ENCODE results near the gene SNX17.

The SNX17 gene

DNA sequence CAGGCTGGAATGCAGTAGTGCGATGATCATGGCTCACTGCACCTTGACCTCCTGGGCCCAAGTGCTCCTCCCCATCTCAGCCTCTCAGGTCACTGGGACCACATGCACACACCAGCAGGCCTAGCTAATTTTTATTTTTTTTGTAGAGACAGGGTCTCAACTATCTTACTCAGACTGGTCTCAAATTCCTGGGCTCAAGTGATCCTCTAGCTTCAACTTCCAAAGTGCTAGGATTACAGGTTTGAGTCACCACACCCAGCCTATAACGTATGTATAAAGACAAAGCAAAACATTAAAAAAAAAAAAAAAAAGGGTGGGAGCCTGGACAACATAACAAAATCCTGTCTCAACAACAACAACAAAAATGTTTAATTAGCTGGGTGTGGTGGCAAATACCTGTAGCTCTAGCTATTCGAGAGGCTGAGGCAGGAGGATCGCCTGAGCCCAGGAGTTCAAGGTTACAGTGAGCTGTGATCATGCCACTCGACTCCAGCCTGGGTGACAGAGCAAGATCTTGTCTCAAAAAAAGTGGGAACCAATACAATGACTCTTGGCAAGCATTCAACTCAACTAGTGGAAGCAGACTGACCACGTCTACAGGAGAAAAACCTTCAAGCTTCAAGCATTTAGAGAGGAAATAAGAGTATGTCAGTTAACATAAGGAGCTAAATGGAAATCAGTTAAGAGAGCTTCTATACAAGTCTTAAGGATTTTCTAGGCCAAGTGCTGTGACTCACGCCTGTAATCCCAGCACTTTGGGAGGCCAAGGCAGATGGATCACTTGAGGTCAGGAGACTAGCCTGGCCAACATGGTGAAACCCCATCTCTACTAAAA, 16.4 kb upstream of the SNX17 start:
- Mint-ChIP-seq H3K27ac (peak overlapping the region; percentile 34), H3K9me3 (ENCODE audit: low read depth) (no peaks in the 10 kb centered on the region), H3K4me3 (peak overlapping the region; percentile 40), H3K27me3 (no peaks in the 10 kb centered on the region), H3K36me3 (peaks cover 2% of the 10 kb centered on the region), H3K4me1 (ENCODE audit: low read depth) (peaks cover 62% of the 10 kb centered on the region)

DNA sequence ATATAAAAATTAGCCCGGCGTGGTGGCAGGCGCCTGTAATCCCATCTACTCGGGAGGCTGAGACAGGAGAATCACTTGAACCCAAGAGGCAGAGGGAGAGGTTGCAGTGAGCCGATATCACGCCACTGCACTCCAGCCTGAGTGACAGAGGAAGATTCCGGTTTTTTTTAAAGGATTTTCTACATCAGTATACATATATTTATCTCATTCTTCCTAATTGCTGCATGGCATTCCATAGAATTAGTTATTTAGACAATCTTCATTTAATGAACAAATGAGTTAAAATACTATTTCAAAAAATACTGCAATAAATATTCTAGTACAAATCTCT, 15.9 kb upstream of the SNX17 start:
- no peak overlapping the region for H3K27ac Mint-ChIP-seq
- no peaks in the 10 kb centered on the region for H3K27me3 Mint-ChIP-seq
- peaks cover 60% of the 10 kb centered on the region for H3K4me1 Mint-ChIP-seq (ENCODE audit: low read depth)
- H3K36me3 Mint-ChIP-seq, result no peaks in the 10 kb centered on the region
- H3K9me3 Mint-ChIP-seq (ENCODE audit: low read depth), result no peaks in the 10 kb centered on the region
- peak overlapping the region; percentile 99 for H3K4me3 Mint-ChIP-seq

DNA sequence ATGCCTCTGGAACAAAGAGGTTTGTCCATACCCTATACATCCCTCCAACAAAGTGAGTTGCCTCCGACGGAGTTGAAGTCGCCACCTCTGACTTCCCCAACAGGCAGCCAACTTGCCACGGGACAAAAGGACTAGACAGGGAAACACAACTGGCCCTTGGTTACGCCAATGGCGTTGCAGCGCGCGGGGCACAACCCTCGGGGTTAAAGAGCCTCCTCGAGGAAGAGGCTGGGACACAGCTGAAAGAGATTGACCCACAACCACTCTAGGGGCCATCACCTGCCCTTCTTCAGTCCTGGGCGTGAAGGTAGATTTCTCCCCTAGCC, 14.4 kb upstream of the SNX17 start:
- H3K4me1 Mint-ChIP-seq (ENCODE audit: low read depth), result peaks cover 55% of the 10 kb centered on the region
- no peaks in the 10 kb centered on the region for H3K27me3 Mint-ChIP-seq
- no peaks in the 10 kb centered on the region for H3K36me3 Mint-ChIP-seq
- H3K27ac Mint-ChIP-seq, result peak overlapping the region; percentile 100
- H3K9me3 Mint-ChIP-seq (ENCODE audit: low read depth), result no peaks in the 10 kb centered on the region
- peak overlapping the region; percentile 99 for H3K4me3 Mint-ChIP-seq

DNA sequence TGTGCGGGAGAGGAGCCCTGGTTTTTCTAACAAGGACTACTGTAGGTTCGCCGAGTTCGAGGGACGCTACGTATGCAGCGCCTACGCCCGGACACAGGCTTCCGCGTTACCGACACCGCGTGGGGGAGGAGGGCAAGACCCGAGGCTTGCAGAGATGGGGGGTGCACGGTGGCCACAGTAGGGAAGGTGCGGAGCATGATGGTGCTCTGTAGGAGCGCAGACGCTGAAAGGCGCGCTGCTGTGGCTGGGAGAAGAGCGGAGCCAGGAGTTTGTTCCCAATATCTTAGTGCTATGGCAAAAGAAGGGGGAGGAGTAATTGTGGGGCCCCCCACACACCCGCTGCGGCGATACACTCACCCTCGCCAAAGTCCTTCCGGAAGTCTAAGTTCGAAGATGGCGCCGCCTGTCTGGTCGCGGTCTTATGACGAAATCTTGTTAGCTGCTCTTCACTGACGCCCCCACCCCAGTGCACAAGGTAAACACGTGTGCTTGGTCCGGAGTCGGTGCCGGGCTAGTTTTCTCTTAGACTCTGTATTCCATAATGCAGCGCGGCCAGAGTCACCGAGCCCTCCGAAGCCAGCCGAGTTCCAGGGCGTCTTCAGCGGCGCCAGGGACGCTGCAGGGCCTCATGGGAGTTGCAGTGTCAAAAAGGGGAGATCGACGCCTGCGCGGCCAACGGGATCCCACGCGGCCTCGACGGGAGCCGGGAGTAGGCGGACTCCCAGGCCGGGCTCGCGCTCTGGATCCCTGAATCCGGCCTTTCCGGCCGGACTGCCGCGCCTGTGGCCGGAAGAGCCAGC, 13.8 kb upstream of the SNX17 start, which contains the start of gene GTF3C2:
GTF3C2 (minus strand) TSS at position 383 of the 800 bp plus-strand sequence. CDS start 13,210 bp downstream, outside the sequence.
- Mint-ChIP-seq H3K4me3 (peak within 1 kb of the TSS; percentile 99), H3K36me3 (no peaks in the 10 kb centered on the region), H3K27me3 (no peaks in the 10 kb centered on the region), H3K4me1 (ENCODE audit: low read depth) (peaks cover 51% of the 10 kb centered on the region), H3K27ac (peak within 1 kb of the TSS; percentile 100), H3K9me3 (ENCODE audit: low read depth) (no peaks in the 10 kb centered on the region)

DNA sequence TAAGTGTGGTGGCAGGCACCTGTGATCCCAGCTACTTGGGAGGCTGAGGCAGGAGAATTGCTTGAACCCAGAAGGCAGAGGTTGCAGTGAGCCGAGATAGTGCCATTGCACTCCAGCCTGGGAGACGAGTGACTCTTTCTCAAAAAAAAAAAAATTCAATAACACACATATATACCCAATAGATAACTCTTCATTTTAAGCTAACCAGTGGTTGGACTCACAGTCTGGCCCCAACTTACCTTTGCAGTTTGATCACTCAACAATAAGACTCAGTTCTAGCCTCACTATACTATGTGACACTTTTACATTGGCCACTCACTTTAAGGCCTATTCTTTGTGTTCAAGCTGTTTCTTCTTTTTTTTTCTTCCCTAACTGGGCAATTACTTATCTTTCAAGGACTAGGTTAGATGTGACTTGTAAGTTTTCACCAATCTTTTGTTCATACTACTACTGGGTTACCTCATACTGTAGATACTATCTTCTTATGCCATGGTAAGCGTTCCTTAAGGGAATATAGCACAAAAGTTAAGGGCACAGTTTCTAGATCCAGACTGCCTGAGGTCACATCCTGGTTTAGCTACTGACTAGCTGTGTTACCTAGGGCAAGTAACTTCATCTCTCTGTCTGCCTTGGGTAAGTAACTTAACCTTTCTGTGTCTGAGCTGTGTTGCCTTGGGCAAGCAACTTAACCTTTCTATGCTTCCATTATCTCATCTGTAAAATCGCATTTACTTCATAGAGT, 7.6 kb upstream of the SNX17 start:
- Mint-ChIP-seq H3K27ac (peak overlapping the region; percentile 16), H3K9me3 (ENCODE audit: low read depth) (no peaks in the 10 kb centered on the region), H3K4me1 (ENCODE audit: low read depth) (peaks cover 10% of the 10 kb centered on the region), H3K27me3 (no peaks in the 10 kb centered on the region), H3K4me3 (no peak overlapping the region), H3K36me3 (peaks cover 3% of the 10 kb centered on the region)

DNA sequence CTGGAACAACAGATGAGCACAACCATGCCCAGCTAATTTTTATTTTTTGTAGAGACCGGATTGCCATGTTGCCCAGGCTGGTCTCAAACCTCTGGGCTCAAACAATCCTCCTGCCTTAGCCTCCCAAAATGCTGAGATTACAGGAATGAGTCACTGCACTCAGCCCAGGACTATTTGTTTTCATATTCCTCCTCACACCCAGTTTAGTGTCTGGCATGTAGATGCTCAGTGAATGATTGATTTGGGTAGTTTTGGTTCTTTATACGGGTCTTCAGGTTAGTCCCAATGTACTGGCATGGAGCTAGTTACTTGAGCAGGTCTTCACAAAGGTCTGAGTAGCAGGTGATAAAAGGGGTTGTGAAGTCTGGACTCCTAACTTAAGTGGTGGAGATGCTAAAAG, 6.5 kb upstream of the SNX17 start:
- peaks cover 10% of the 10 kb centered on the region for H3K4me1 Mint-ChIP-seq (ENCODE audit: low read depth)
- H3K36me3 Mint-ChIP-seq, result peaks cover 5% of the 10 kb centered on the region
- no peak overlapping the region for H3K27ac Mint-ChIP-seq
- no peak overlapping the region for H3K4me3 Mint-ChIP-seq
- no peaks in the 10 kb centered on the region for H3K27me3 Mint-ChIP-seq
- no peaks in the 10 kb centered on the region for H3K9me3 Mint-ChIP-seq (ENCODE audit: low read depth)

DNA sequence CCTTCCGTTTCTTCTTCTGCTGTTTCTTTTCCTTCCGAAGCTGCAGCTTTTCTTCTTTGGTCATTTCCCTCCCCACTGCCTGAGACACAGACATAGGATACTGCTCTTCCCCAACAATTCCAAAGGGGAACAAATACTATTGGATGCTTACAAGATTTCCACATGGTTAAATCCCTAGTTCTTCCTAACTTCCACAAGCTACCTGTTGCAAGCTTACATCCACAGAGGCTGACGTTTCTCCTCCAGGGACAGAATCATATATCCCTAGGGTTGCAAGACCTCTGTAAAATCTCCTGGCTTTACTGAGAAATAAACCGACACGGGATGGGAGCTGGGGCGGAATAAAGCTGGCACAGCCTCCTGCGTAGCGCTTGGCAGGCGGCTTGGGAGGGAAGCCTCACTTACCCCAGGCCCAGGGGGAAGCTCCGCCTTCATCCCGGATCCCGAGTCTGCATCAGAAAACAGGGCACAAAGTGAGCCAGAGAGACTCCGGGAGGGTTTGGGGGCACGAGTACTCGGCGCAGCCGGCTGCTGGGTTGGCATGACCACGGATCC, 868 bp upstream of the SNX17 start:
- Mint-ChIP-seq H3K36me3 (peaks cover 17% of the 10 kb centered on the region), H3K4me3 (peak overlapping the region; percentile 100), H3K27me3 (no peaks in the 10 kb centered on the region), H3K4me1 (ENCODE audit: low read depth) (peaks cover 36% of the 10 kb centered on the region), H3K27ac (peak overlapping the region; percentile 88), H3K9me3 (ENCODE audit: low read depth) (no peaks in the 10 kb centered on the region)

DNA sequence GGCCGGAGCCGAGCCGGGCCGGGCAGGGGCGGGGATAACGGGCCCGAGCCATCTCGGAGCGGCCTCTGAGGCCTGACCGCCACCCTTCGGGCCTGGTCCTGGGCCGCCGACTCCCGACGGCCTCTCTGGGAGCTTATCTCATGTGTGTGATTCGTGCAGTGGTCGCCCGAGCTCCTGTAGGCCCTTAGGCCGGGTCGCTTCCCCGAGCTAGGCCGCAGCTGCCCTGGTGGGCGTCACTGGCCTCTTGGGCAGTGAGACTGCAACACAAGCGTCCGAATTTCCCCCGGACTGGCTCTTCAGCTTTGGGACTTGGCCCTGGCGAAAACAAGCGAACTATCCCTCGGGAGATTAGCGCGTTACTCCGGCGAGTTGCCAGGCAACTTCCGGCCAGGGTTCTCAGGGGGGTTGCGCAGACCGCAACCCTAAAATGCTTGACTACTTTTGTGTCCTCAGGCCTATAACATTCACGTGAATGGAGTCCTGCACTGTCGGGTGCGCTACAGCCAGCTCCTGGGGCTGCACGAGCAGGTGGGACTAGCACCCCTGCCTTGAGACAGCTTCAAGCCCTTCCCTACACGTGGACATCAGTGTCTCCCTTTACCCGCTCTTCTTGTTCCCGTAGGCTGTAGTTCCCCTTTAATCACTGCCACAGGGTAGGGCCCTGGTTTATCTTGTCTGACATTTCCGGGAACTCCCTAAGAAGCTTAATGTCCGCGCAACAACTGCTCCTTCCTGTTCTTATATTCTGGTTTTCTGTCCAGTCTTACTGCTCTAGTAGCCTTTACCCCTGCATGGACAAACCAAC, 602 bp downstream of the SNX17 start:
- Mint-ChIP-seq H3K4me1 (ENCODE audit: low read depth) (peaks cover 38% of the 10 kb centered on the region), H3K27me3 (no peaks in the 10 kb centered on the region), H3K36me3 (peaks cover 17% of the 10 kb centered on the region), H3K4me3 (peak overlapping the region; percentile 100), H3K27ac (peak overlapping the region; percentile 99), H3K9me3 (ENCODE audit: low read depth) (no peaks in the 10 kb centered on the region)

DNA sequence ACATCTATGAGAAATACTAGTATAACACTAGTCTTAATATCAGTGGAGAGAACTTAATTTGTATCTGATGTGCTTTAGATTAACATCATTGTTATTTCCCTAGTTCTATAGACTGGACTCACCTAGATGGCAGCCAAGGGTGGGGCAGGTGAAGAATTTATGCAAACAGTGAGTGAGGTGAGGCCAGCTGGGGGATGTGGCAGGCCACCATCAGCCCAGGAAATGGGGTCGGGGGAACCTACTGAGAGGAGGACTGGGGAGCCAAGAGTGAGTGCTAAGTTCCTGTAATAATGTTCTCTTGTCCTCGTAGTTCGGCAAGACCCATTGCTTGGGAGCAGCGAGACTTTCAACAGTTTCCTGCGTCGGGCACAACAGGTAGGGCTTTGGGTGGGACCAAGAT, 2.5 kb downstream of the SNX17 start:
- H3K27ac Mint-ChIP-seq, result peak overlapping the region; percentile 99
- H3K36me3 Mint-ChIP-seq, result peaks cover 17% of the 10 kb centered on the region
- peaks cover 35% of the 10 kb centered on the region for H3K4me1 Mint-ChIP-seq (ENCODE audit: low read depth)
- H3K27me3 Mint-ChIP-seq, result no peaks in the 10 kb centered on the region
- H3K9me3 Mint-ChIP-seq (ENCODE audit: low read depth), result no peaks in the 10 kb centered on the region
- H3K4me3 Mint-ChIP-seq, result peak overlapping the region; percentile 100

DNA sequence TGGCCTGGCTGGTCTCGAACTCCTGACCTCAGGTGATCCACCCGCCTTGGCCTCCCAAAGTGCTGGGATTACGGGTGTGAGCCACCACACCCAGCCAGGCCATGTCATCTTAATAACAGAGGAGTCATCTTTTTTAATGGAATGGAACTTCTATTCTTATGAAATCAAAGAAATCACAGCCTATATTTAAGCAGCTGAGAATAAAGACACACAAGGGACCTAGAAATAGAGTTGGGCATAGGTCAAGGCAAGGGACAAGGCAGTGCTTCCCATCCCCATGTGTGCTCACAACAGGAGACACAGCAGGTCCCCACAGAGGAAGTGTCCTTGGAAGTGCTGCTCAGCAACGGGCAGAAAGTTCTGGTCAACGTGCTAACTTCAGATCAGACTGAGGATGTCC, 3.2 kb downstream of the SNX17 start:
- Mint-ChIP-seq H3K36me3 (peaks cover 15% of the 10 kb centered on the region), H3K27ac (no peak overlapping the region), H3K9me3 (ENCODE audit: low read depth) (no peaks in the 10 kb centered on the region), H3K27me3 (no peaks in the 10 kb centered on the region), H3K4me1 (ENCODE audit: low read depth) (peaks cover 30% of the 10 kb centered on the region), H3K4me3 (no peak overlapping the region)

DNA sequence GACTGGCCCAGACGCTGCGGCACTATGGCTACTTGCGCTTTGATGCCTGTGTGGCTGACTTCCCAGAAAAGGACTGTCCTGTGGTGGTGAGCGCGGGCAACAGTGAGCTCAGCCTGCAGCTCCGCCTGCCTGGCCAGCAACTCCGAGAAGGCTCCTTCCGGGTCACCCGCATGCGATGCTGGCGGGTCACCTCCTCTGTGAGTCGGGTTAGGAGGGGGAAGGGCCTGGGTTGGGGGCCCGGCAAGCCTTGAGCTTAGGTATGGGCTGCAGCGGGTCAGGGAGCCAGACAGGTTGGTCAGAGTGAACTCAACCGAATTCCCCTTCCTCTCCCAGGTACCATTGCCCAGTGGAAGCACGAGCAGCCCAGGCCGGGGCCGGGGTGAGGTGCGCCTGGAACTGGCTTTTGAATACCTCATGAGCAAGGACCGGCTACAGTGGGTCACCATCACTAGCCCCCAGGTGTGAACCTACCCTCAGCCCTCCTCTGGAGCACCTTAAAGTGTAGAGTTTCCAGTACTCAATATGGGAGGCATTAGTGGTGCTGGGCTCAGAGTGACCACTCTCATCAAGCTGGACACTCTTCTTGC, 5.2 kb downstream of the SNX17 start:
- Mint-ChIP-seq H3K4me3 (no peak overlapping the region), H3K27me3 (no peaks in the 10 kb centered on the region), H3K27ac (no peak overlapping the region), H3K9me3 (ENCODE audit: low read depth) (no peaks in the 10 kb centered on the region), H3K36me3 (peaks cover 8% of the 10 kb centered on the region), H3K4me1 (ENCODE audit: low read depth) (peaks cover 30% of the 10 kb centered on the region)

DNA sequence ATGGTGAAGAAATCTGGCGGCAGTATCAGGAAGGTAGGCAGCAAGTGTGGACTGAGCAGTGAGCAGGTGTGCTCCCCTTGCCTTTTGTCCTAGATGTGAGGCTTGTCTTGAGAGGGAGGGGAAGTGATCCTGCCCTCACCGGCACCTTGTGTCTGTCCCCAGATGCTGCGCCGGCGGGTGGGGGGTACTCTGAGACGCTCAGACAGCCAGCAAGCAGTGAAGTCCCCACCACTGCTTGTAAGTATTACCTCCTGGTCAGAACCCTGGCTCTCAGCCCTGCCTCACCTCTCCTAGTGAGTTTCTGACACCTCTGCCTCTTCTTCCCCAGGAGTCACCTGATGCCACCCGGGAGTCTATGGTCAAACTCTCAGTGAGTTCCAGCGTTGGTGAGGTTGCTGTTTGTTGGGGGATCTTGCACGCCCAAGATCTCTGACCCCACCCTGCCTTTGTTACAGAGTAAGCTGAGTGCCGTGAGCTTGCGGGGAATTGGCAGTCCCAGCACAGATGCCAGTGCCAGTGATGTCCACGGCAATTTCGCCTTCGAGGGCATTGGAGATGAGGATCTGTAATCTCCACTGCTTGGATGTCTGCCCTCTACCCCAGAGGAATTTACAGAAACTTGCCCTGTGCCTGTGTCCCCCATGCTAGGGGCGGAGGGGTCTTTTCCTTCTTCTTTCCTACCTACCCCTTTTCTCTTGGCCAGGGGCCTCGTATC, 5.9 kb downstream of the SNX17 start:
- Mint-ChIP-seq H3K36me3 (peaks cover 5% of the 10 kb centered on the region), H3K27me3 (no peaks in the 10 kb centered on the region), H3K9me3 (ENCODE audit: low read depth) (no peaks in the 10 kb centered on the region), H3K27ac (no peak overlapping the region), H3K4me3 (no peak overlapping the region), H3K4me1 (ENCODE audit: low read depth) (peaks cover 32% of the 10 kb centered on the region)

DNA sequence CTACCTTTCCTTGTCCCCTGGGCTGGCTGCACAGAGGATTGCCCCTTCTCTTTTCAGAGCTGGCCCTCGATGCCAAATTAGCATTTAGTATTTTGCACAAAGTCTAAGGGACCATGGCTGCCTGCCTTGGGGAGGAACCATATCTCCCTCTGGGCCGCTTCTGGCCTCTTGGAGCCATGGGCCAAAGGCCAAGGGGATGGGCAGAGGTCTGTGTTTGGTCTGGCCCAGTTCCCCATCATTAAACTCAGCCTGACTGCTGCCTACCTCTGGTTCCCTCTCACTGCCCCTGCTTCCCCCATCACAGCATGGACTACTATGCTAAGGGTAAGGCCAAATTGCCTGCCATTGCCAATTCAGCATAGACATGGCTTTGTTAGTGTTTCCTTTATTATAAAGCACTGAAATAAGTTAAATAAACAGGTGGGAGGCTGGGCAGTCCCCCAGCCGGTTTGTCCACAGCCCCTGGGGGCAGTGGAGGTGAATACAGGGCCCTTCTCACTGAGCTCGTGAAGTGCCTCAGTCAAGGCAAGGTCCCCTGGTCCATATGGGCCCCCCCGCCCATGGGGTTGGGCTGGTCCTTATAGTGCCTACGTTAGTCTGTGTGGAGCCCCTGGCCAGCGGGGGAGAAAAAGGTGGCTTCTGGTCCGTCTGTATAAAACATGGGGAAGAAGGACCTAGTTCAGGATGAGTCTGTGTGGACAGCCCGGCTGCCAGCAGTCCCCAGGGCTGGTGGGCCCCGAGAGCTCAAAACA, 6.6 kb downstream of the SNX17 start:
- Mint-ChIP-seq H3K4me1 (ENCODE audit: low read depth) (peaks cover 30% of the 10 kb centered on the region), H3K36me3 (peaks cover 2% of the 10 kb centered on the region), H3K4me3 (no peak overlapping the region), H3K9me3 (ENCODE audit: low read depth) (no peaks in the 10 kb centered on the region), H3K27ac (no peak overlapping the region), H3K27me3 (no peaks in the 10 kb centered on the region)
